GM18505 (cell line): ENCODE measurements around the gene CFAP119.

Experiments used
- ATAC-seq: cut with Tn5 transposase; IDR thresholded peaks from one replicate; pipeline ENCODE4 v1.9.1; 2021; ENCODE audit not compliant: unreplicated experiment
- POLR2A ChIP-seq: IDR thresholded peaks from 4 replicates; pipeline ENCODE4 v1.6.1; 2011; ENCODE audit warnings: borderline replicate concordance; ENCODE audit not compliant: insufficient read depth, insufficient read length; ENCODE audit errors: extremely low read depth

Gene CFAP119

GRCh38 chr16:30736995-30737793 lies 24.7 kb downstream of the CFAP119 start:
- ATAC-seq: no peak

DNA sequence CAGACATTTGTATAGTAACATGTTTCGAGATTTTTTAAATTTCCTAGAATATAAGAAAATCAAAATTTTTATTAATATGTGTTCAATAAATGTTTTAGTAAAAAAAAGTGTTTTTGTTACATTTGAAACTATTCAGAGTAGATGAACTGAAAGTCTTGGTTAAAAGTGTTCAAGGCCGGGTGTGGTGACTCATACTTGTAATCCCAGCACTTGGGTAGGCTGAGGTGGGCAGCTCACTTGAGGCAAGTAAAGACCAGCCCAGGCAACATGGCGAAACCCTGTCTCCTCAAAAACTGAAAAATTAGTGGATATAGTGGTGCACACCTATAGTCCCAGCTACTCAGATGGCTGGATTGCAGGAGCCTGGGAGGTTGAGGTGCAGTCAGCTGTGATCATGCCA lies 30.5 kb downstream of the CFAP119 start:
- no peak for ATAC-seq
- TF ChIP-seq POLR2A: no peak

More at GRCh38 chr16:30736995-30737793, 24.7 kb downstream of the CFAP119 start:
- no peak for TF ChIP-seq POLR2A

DNA sequence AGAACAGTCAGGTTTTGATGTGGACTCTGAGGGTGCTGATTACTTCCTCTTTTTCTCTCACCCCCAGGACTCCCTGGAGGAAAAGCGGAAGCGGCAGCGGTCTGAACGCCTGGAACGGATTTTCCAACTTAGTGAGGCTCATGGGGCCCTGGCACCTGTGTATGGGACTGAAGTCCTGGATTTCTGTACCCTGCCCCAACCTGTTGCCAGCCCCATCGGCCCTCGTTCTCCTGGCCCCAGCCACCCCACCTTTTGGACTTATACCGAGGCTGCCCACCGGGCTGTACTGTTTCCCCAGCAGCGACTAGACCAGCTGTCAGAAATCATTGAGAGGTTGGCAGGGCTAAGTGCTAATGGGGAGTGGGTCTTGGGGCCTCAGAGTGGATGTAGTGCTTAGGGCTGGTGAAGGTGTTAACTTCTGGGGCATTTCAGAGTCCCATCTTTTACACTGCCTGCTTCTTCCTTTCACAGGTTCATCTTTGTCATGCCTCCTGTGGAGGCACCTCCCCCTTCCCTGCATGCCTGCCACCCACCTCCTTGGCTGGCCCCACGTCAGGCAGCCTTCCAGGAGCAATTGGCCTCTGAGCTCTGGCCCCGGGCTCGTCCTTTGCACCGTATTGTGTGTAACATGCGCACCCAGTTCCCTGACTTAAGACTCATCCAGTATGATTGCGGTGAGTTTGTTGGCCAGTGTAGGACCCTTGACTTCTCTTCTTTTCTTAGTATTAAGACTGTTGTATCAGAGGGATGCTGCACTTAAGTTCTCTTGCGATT lies 32.8 kb downstream of the CFAP119 start:
- no peak for TF ChIP-seq POLR2A
- no peak for ATAC-seq

DNA sequence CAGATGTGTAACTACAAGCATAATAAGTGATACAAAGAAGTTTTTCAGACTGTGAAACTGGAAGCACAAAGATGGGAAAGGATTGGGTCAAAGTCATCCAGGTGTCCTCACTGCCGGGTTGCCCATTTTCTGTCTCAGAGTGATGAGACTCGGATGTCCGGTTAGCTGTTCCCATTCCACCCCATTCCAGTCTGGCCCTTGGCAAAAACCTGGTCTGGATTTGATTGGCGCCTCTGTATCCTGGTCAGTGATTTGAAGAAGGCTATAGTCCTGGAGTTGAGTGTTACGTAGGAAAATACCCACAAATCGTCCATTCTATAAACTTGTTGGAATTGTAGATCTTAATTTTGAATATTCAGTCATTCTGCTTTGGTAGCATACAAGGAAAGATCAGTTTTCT lies 33.5 kb downstream of the CFAP119 start:
- no peak for ATAC-seq

GRCh38 chr16:30725418-30725792 lies 36.5 kb downstream of the CFAP119 start:
- no peak for TF ChIP-seq POLR2A
- ATAC-seq: no peak

More for the DNA sequence above, 33.5 kb downstream of the CFAP119 start:
- TF ChIP-seq POLR2A: no peak

DNA sequence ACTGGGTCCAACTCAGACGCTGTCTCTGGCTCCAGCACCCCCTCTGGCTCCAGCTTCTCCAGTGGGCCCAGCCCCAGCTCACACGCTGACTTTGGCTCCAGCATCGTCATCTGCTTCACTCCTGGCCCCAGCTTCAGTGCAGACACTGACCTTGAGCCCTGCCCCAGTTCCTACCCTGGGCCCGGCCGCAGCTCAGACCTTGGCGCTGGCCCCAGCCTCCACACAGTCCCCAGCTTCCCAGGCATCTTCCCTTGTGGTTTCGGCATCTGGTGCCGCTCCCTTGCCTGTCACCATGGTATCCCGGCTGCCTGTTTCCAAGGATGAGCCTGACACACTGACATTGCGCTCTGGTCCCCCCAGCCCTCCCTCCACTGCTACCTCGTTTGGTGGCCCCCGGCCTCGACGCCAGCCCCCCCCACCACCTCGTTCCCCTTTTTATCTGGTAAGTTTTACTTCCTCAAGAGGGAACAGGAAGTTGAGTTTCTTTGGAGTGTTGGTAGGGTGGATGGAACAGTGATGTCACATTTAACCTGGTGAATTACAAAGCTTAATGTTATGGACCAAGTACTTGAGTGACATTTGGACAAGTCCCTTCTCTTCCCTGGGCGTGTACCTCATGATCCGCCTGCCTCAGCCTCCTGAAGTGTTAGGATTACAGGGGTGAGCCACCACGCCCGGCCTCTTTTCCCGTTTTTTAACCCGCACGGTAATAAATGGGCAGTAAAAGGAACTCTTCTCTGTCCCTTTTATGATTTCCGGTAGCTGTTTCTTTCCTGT lies 37.0 kb downstream of the CFAP119 start:
- no peak for ATAC-seq
- no peak for TF ChIP-seq POLR2A

- no peak for TF ChIP-seq POLR2A
- no peak for ATAC-seq
Measured at GRCh38 chr16:30723725-30724355, 38.0 kb downstream of the CFAP119 start.

DNA sequence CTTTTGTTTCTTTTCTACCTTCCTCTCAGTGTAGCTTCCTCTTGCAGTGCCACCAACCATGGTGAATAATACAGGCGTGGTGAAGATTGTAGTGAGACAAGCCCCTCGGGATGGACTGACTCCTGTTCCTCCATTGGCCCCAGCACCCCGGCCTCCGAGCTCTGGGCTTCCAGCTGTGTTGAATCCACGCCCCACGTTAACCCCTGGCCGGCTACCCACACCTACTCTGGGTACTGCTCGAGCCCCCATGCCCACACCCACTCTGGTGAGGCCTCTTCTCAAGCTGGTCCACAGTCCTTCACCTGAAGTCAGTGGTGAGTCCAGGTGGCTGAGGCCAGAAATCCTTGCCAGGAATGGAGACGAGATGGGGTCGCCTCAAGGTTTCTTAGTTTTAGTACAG lies 38.9 kb downstream of the CFAP119 start:
- no peak for TF ChIP-seq POLR2A
- ATAC-seq: no peak

DNA sequence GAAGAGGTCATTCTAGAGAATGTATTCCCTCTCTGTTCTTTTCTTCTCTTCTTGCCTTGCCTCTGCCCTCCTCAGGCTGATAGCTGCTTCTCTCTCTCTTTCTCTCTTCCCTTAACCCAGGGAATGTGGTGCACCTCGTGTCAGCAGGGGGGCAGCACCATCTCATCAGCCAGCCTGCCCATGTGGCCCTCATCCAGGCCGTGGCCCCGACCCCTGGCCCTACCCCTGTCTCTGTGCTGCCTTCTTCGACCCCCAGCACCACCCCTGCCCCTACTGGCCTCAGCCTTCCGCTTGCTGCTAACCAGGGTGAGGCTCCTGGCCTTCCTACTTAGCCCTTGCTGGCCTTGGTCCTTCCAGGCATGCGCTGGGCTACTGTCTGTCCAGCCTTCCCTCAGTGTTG lies 39.4 kb downstream of the CFAP119 start:
- TF ChIP-seq POLR2A: no peak
- ATAC-seq: no peak

DNA sequence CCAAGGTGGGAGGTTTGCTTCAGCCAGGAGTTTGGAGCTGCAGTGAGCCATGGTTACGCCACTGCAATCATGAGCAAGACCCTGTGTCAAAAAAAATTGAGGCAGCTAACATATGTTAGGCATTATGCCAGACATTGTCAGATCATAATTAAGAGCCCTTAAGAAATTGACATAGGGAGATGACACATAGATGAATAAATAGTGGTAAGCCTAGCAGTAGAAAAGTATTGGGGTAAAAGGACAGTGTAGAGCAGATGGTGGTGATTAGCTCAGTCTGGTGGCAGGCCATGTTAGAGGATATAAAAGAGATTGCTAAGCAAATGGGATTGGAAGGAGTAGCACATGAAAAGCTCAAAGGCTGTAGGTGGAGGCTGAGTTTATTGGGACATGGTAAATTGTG lies 40.3 kb downstream of the CFAP119 start:
- no peak for ATAC-seq
- no peak for TF ChIP-seq POLR2A

DNA sequence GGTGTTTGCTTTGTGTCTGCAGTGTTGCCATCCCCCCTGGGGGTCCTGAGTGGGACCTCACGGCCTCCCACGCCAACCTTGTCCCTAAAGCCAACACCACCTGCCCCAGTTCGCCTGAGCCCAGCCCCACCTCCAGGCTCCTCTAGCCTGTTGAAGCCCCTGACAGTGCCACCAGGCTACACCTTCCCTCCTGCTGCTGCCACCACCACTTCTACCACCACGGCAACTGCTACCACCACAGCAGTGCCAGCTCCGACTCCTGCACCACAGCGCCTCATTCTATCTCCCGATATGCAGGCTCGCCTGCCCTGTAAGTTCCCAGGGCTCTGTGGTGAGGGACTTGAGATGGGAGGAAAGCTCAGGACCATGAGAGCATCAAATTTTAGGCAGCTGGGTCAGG lies 40.7 kb downstream of the CFAP119 start:
- no peak for ATAC-seq
- TF ChIP-seq POLR2A: no peak

DNA sequence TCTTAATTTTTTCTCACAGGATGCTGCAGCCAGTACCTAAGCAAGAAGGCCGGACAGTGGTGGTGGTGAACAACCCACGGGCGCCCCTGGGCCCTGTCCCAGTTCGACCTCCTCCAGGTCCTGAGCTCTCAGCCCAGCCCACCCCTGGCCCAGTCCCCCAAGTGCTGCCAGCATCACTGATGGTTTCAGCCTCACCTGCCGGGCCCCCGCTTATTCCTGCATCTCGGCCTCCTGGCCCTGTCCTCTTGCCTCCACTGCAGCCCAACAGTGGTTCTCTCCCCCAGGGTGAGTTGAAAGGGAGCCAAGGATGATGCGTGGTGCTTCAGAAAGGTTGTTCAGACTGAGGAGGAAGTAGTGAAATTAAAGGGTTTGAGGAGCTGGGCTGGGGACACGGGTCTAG lies 41.2 kb downstream of the CFAP119 start:
- no peak for TF ChIP-seq POLR2A
- ATAC-seq: no peak

DNA sequence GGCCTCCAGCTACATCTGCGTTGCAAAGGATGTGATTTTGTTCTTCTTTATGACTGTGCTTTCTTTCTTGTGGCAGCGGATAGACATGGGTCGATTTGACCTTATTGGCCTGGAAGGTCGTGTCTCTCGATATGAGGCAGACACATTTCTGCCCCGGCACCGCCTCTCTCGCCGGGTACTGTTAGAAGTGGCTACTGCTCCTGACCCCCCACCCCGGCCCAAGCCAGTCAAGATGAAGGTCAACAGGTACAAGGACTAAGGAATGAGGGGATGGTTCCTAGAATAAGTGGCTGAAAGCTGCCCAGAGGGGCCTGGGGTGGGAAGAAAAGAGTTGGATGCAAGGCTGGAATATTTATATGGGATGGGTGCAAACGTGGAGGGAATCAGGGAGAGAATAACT lies 41.8 kb downstream of the CFAP119 start:
- no peak for ATAC-seq
- TF ChIP-seq POLR2A: no peak
